ENCODE results near the gene ENTREP1. TPM values are rescaled to one million over a fixed set of nuclear protein-coding genes. Genes with fewer than 3 reads are reported as not detected.

Gene ENTREP1
- total and polyA plus RNA-seq, 2 of the 4 experiments (the other 2 are of a cell fraction), result not detected

DNA sequence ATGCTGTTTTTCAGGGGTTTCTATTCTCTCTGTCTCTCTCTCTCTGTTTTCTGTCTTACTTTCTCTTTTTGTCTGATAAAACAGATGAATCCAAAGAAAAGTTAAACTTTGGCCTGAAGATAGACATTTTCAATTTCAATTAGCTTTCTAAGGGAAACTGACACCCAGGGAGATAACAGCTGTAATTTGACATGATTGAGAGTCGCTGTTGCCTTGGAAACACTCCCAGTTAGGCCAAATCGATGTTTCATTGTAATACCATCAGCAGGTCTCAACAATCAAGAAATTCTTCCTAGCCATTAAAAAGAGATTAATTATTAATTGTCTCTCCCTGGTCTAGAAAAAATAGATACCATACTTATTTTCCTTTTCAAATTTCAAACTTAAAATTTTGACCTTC, 53.0 kb downstream of the ENTREP1 start:
- H3K9ac ChIP-seq (ENCODE audit: low read depth, low read length), result no peak overlapping the region
- no peak overlapping the region for H4K8ac ChIP-seq (ENCODE audit: low read depth in 2 of 2, low read length in 2 of 2)
- H2BK15ac ChIP-seq (ENCODE audit: low read depth, low read length), result no peak overlapping the region
- no peak overlapping the region for H4K91ac ChIP-seq (ENCODE audit: insufficient read depth, low read depth, low read length)
- H3K79me1 ChIP-seq (ENCODE audit: low read depth in 1 of 2, low read length in 2 of 2), result no peaks in the 10 kb centered on the region
- no peak overlapping the region for H3K56ac ChIP-seq (ENCODE audit: extremely low read depth, insufficient read depth, low read length)
- no peaks in the 10 kb centered on the region for H3K36me3 ChIP-seq (ENCODE audit: control insufficient read depth, insufficient read depth, low read length)
- H3K23ac ChIP-seq (ENCODE audit: low read depth, low read length), result no peak overlapping the region
- H4K5ac ChIP-seq (ENCODE audit: low read depth, low read length), result no peak overlapping the region
- H3K18ac ChIP-seq (ENCODE audit: low read depth, low read length), result no peak overlapping the region
- H2AFZ ChIP-seq (replicated peaks; ENCODE audit: low read length, poor library complexity), result no peak overlapping the region
- ChIA-PET POLR2A (ENCODE audit: unreplicated experiment) (no interaction called here), CTCF (no interaction called here)
- no peak overlapping the region for H3K27ac ChIP-seq (ENCODE audit: insufficient read depth, low read length)
- no peak overlapping the region for H2AK5ac ChIP-seq (ENCODE audit: low read depth, low read length)
- H2AK9ac ChIP-seq (replicated peaks; ENCODE audit: low read depth, low read length, poor library complexity), result no peak overlapping the region
- H2BK20ac ChIP-seq (ENCODE audit: low read depth, low read length), result no peak overlapping the region
- no peaks in the 10 kb centered on the region for H4K20me1 ChIP-seq (ENCODE audit: insufficient read depth, low read length)
- peaks cover 3% of the 10 kb centered on the region for H3K4me1 ChIP-seq (ENCODE audit: control insufficient read depth, insufficient read depth, low read length)
- WGBS, 2 experiments (ENCODE audit: extremely low coverage in 2 of 2, insufficient read length in 1 of 2), result no CpG with 5 or more reads among the region's 2 CpGs
- H3K4me2 ChIP-seq (ENCODE audit: low read depth, low read length), result no peak overlapping the region
- no peak overlapping the region for H2BK120ac ChIP-seq (ENCODE audit: low read depth, low read length)
- no peak overlapping the region for H2BK5ac ChIP-seq (ENCODE audit: low read depth, low read length, poor library complexity, severe bottlenecking)
- TF ChIP-seq MXI1 (IDR thresholded peaks at IDR 0.05; ENCODE audit: borderline replicate concordance, low read depth, low read length) (no peak), MAZ (IDR thresholded peaks at IDR 0.05; ENCODE audit: borderline replicate concordance, low read depth, low read length) (no peak), POLR2A (IDR thresholded peaks at IDR 0.05; ENCODE audit: low read depth, low read length) (no peak), CHD1 (IDR thresholded peaks at IDR 0.05; ENCODE audit: low read depth, low read length) (no peak), RAD21 (IDR thresholded peaks at IDR 0.05; ENCODE audit: low read length) (no peak), MAFK (IDR thresholded peaks at IDR 0.05; ENCODE audit: low read depth, low read length) (no peak), BHLHE40 (IDR thresholded peaks at IDR 0.05; ENCODE audit: low read depth, low read length) (no peak)
- no peak for DNase-seq
- dilution Hi-C loops (cut with HindIII; ENCODE audit: low sequenced_read_pairs, unreplicated experiment), result no loop called here
- BruUV-seq (replicated peaks), result no TSS peak
- no peak overlapping the region for H3K4me3 ChIP-seq (ENCODE audit: insufficient read depth, low read depth, low read length)
- no peak for ATAC-seq (ENCODE audit: low read depth)
- H3K27me3 ChIP-seq (ENCODE audit: control insufficient read depth, insufficient read depth, low read length), result peaks cover 7% of the 10 kb centered on the region; the same call in 1 of the 2 replicates
- in situ Hi-C loops (cut with MboI; ENCODE audit: low sequenced_read_pairs), result no loop called here
- 0 out of 2 replicates have a peak, but pooled peaks cover 4% of the 10 kb centered on the region for H3K9me1 ChIP-seq (ENCODE audit: insufficient read depth, low read length)
- no peak overlapping the region for H3K4ac ChIP-seq (ENCODE audit: low read depth, low read length)
- H3K14ac ChIP-seq (replicated peaks; ENCODE audit: low read depth, low read length), result no peak overlapping the region
- intact Hi-C loops (cut with micrococcal nuclease), result loop anchor here (10.0 kb wide), 1 partner anchor 323 kb away; no protein-coding TSS in a partner anchor
- no peaks in the 10 kb centered on the region for H3K9me3 ChIP-seq (ENCODE audit: control insufficient read depth, insufficient read depth, low read length)

Data from IMR-90 (cell line).